Neutrophil (primary cell): ENCODE results near the gene RGL2.

ENCODE experiments used
- H3K27ac ChIP-seq: fragments of 200-600 bp; sonication (generic); 2 replicates; pipeline ENCODE4 v1.5.1; 2016; ENCODE audit warnings: mild to moderate bottlenecking, moderate library complexity
- H3K27me3 ChIP-seq: fragments of 200-600 bp; sonication (generic); 2 replicates; pipeline ENCODE4 v1.6.0; 2016; ENCODE audit warnings: mild to moderate bottlenecking
- H3K36me3 ChIP-seq: fragments of 200-600 bp; sonication (generic); 2 replicates; pipeline ENCODE4 v1.5.1; 2017
- H3K4me1 ChIP-seq, 2 experiments: fragments of 200-600 bp in 1 of 2; sonication (generic) in 1 of 2; 1 replicate in 1 of 2; 2 replicates in 1 of 2; pipeline versions ENCODE4 v1.5.1 to v1.6.1; 2013 to 2016; ENCODE audit warnings: low read depth in 1 of 2, low read length in 1 of 2, mild to moderate bottlenecking in 1 of 2, moderate library complexity in 1 of 2; ENCODE audit not compliant: control insufficient read depth in 1 of 2, insufficient read depth in 1 of 2
- H3K4me3 ChIP-seq, 2 experiments: fragments of 200-600 bp in 1 of 2; sonication (generic) in 1 of 2; 1 replicate in 1 of 2; 2 replicates in 1 of 2; pipeline ENCODE4 v1.5.1; 2013 to 2016; ENCODE audit warnings: low read depth in 1 of 2, low read length in 1 of 2, mild to moderate bottlenecking in 1 of 2, moderate library complexity in 1 of 2
- H3K9me3 ChIP-seq: fragments of 200-600 bp; sonication (generic); 2 replicates; pipeline ENCODE4 v1.5.1; 2016
- TF ChIP-seq, protein P1 (sequence below): fragments of 200-600 bp; sonication (generic); IDR thresholded peaks from 2 replicates; pipeline ENCODE4 v1.5.1; 2016; ENCODE audit warnings: antibody characterized with exemption

The RGL2 gene

DNA sequence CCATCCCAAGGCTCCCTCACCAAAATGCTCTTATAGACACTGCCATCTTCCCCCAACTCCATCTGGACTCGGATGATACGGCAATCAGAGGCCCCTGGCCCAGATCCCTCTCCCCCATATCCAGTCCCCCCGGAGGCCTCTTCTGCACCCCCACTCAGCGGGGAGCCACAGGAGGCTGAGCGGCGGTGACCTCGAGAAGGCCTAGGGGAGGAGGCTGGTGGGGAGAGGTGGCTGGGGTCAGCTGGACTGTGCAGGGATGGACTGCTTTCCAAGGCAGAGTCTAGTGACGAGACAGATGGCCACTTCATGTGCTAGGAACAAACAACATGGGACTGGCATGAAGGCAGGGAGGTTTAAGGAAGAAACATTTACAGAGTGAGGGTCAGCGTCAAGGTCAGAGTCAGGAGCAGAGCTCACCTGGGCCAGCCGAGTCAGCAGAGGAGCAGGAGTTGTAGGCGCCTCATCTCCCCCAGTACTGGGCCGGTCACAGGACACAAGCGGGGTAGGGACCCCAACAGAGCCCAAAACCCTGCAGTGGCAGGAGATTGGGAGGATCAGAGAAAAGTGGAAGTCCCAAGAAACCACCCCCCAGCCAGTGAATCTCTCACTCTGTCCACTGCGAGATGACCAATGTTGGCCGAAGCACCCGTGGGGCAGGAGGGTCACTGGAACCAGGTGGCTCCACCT, 5.6 kb downstream of the RGL2 start:
- Histone ChIP-seq H3K4me3 (no peak overlapping the region), H3K4me1 (peaks cover 36 to 39% of the 10 kb centered on the region in 2 experiments), H3K36me3 (peaks cover 65% of the 10 kb centered on the region), H3K27me3 (no peaks in the 10 kb centered on the region), H3K27ac (peak overlapping the region; percentile 50), H3K9me3 (no peaks in the 10 kb centered on the region)
- TF ChIP-seq, protein P1, sequence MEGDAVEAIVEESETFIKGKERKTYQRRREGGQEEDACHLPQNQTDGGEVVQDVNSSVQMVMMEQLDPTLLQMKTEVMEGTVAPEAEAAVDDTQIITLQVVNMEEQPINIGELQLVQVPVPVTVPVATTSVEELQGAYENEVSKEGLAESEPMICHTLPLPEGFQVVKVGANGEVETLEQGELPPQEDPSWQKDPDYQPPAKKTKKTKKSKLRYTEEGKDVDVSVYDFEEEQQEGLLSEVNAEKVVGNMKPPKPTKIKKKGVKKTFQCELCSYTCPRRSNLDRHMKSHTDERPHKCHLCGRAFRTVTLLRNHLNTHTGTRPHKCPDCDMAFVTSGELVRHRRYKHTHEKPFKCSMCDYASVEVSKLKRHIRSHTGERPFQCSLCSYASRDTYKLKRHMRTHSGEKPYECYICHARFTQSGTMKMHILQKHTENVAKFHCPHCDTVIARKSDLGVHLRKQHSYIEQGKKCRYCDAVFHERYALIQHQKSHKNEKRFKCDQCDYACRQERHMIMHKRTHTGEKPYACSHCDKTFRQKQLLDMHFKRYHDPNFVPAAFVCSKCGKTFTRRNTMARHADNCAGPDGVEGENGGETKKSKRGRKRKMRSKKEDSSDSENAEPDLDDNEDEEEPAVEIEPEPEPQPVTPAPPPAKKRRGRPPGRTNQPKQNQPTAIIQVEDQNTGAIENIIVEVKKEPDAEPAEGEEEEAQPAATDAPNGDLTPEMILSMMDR: no peak

DNA sequence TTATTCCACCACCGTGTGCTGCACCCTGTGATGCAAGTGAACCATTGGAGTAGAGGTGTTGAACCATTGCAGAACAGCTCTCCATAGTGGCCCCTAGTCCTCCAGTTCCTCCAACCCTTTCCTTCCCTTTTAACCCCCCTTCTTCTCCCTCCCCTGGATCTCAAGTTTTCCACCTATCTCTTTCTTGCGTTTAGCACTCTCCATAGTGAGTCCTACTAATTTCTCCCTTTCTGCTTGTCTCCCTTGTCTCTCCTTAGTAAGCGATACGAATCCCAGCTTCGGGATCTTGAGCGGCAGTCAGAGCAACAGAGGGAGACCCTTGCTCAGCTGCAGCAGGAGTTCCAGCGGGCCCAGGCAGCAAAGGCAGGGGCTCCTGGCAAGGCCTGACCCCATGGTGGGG, 8.3 kb downstream of the RGL2 start:
- Histone ChIP-seq H3K36me3 (peaks cover 46% of the 10 kb centered on the region), H3K4me3 (peak overlapping the region in 1 of 2 experiments; percentile 98), H3K27me3 (no peaks in the 10 kb centered on the region), H3K27ac (peak overlapping the region; percentile 78), H3K9me3 (no peaks in the 10 kb centered on the region), H3K4me1 (peaks cover 23 to 27% of the 10 kb centered on the region in 2 experiments)
- TF ChIP-seq, protein P1: no peak

DNA sequence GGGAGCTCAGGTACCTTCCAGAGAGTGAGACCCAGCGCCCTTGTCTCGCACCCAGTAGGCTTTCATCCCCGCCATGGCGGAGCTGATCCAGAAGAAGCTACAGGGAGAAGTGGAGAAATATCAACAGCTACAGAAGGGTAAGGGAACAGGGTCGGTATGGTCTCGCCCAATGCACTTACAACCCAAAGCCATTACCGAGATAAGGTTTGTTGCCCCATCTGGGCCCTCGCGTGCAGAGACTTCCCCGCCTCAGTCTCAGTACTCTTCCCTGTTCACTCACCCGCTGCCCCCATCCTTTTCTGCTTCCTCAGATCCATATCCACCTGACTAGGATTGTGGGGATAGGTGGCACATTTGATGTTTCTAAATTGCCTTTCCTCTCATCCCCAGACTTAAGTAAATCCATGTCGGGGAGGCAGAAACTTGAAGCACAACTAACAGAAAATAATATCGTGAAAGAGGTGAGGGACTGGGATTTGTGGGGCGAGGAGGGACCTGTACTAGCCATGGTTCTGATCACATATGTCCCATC, 8.9 kb downstream of the RGL2 start:
- peak overlapping the region; percentile 98 to 99 for H3K4me3 ChIP-seq
- peaks cover 40% of the 10 kb centered on the region for H3K36me3 ChIP-seq
- H3K27ac ChIP-seq: peak overlapping the region; percentile 78
- TF ChIP-seq, protein P1: no peak
- no peaks in the 10 kb centered on the region for H3K9me3 ChIP-seq
- peaks cover 23 to 27% of the 10 kb centered on the region in 2 experiments for H3K4me1 ChIP-seq
- no peaks in the 10 kb centered on the region for H3K27me3 ChIP-seq

DNA sequence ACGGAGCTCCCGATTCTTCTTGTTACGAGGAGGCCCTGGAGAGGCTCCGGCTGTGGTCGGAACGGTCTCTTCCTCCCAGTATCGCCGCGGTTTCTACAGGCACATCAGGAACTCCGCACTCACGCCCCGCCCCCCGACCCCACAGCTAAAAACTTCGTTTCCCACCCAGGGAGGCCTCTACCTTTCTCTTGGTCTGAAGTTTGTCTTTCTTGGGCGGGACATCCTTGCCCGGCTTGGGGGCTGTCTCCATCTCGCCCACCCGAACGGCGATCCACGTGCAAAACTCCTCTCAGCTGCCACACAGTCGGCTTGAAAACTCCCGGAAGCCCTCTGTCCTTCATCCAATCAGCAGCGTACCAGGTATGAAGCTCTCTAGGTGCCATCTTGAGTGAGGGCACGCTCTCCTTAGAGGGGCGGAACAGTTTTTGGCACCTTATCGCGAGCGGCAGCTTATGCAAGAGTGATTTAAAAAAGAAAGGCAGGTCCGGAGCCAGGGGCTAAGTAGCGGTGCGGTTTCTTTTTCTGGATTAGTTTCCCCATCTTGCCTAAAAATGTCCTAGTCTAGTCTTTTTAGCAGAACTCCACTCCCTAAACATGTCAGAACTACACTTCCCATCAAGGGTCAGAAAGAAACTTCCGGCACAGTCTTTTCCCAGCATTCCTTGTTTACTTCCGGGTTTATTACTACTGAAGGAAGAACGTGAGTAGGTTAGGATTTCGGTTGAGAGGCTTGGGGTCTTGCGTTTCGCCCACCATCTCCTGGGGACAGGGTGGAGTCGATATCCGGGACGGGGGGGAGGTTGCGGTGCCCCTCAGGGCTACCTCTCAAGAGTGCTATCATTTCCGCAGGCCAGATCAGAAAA, 9.6 kb downstream of the RGL2 start, which contains the start of the genes PFDN6 and WDR46:
PFDN6 (plus strand) TSS at position 681 of the 863 bp plus-strand sequence. CDS start 256 bp downstream, outside the sequence.
WDR46 (minus strand) TSS at position 319 of the 863 bp plus-strand sequence; CDS start at position 250, 69 bp downstream.
- no peaks in the 10 kb centered on the region for H3K9me3 ChIP-seq
- peaks cover 33% of the 10 kb centered on the region for H3K36me3 ChIP-seq
- peaks cover 22 to 23% of the 10 kb centered on the region in 2 experiments for H3K4me1 ChIP-seq
- TF ChIP-seq, protein P1: peak; percentile 6
- H3K4me3 ChIP-seq: peak within 1 kb of the TSS; percentile 98 to 99
- peak within 1 kb of the TSS; percentile 78 for H3K27ac ChIP-seq
- no peaks in the 10 kb centered on the region for H3K27me3 ChIP-seq

DNA sequence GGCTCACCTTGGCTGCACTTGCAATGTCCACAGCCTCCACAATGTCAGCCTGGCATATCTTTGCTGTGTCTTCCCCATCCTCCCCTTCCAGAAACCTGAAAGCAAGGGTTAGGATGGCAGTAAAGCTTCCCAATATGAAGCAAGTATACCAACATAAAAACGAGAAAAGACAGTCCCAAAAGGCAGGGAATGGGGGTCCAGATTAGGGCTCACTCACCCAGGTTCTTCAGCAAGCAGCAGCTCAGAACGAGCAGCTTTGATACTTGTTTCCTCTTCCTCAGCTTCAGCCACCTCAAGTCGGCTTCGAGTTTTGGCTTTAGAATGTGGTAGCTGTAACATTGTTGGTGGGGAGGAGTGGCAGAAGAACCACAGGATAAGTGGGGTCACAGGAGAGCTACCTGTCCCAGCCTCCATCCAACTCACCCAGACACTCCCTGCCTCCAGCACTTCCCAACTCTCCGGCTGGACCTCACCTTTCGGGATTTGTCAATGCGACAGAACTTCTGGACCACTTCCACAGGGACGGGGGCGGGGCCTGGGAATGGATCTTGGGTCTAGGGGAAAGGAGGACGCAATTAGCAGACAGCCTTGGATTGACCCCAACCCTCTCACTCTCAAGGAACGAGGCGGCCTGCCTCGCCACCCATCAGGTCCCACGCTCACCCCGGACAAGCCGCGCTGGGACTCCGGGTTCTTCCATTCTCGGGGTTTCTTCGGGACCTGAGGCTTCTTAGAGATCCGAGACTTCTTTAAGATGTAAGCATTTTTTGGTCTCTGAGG, 10.4 kb downstream of the RGL2 start:
- peak overlapping the region; percentile 98 to 99 for H3K4me3 ChIP-seq
- H3K36me3 ChIP-seq: peaks cover 25% of the 10 kb centered on the region
- H3K9me3 ChIP-seq: no peaks in the 10 kb centered on the region
- H3K4me1 ChIP-seq: peaks cover 22 to 23% of the 10 kb centered on the region in 2 experiments
- no peaks in the 10 kb centered on the region for H3K27me3 ChIP-seq
- H3K27ac ChIP-seq: peak overlapping the region; percentile 78
- TF ChIP-seq, protein P1: no peak
